ENCODE measurements around the gene CCDC24.

The CCDC24 gene

DNA sequence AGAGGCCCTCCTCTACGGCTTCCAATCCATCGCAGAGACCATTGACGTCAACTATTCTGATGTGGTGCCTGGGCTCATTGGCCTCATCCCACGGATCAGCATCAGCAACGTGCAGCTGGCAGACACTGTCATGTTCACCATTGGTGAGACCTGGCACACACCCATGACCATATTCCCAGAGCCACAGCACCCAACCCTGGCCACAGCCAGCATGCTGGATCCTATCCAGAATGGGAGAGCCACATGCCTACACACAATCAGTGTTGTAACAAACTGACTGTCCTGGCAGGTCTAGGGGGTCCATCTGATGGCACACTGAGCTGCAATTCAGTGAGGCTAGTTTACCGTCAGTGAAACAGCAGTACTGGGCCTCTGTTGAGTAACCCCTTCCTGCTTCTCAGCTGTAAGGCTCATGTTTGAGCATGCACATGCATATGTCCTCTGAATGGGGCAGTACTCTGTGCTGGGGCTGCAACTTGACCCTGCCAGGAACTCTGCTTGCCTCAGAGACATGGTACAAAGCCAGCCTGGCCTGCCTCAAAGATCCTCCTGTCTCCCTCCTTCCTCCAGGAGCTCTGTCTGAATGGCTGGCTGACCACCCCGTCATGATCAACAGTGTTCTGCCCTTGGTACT is 33.9 kb upstream of the CCDC24 start:
- TF ChIP-seq, protein P1, sequence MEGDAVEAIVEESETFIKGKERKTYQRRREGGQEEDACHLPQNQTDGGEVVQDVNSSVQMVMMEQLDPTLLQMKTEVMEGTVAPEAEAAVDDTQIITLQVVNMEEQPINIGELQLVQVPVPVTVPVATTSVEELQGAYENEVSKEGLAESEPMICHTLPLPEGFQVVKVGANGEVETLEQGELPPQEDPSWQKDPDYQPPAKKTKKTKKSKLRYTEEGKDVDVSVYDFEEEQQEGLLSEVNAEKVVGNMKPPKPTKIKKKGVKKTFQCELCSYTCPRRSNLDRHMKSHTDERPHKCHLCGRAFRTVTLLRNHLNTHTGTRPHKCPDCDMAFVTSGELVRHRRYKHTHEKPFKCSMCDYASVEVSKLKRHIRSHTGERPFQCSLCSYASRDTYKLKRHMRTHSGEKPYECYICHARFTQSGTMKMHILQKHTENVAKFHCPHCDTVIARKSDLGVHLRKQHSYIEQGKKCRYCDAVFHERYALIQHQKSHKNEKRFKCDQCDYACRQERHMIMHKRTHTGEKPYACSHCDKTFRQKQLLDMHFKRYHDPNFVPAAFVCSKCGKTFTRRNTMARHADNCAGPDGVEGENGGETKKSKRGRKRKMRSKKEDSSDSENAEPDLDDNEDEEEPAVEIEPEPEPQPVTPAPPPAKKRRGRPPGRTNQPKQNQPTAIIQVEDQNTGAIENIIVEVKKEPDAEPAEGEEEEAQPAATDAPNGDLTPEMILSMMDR (IDR thresholded peaks at IDR 0.05) = no peak

DNA sequence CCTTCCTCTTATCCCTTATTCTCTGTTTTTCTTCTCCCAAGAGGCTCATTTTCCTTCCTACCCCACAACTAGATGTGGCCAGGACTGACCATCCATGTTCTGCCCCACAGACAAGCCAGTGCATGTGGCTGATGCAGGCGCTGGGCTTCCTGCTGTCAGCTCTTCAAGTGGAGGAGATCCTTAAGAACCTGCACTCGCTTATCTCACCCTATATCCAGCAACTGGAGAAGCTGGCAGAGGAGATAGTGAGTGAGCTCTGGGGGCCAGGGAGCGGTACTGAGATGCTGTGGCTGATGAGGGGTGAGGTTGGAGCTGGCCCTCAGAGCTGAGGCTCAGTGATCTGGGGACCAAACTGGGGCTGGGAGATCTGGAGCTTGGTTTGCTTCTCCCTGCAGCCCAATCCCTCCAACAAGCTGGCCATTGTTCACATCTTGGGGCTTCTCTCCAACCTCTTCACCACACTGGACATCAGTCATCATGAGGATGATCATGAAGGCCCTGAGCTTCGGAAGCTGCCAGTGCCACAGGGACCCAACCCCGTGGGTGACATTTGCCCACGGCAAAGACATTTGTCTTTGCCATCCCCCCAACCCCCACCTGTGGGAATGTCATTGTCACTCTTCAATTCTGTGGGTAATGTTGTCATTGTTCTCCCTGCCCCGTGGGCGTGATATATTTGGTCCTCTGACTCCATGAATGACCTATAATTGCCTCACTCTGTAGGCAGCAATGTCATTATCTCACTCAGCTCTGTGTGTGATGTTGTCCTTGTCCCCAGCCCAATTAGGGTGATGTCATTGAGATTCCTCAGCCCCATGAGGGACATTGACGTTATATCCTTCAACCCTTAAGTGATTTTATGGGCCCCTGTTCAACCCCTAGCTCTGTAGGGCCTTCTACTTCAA is 32.8 kb upstream of the CCDC24 start:
- TF ChIP-seq, protein P1 (IDR thresholded peaks at IDR 0.05) = no peak

DNA sequence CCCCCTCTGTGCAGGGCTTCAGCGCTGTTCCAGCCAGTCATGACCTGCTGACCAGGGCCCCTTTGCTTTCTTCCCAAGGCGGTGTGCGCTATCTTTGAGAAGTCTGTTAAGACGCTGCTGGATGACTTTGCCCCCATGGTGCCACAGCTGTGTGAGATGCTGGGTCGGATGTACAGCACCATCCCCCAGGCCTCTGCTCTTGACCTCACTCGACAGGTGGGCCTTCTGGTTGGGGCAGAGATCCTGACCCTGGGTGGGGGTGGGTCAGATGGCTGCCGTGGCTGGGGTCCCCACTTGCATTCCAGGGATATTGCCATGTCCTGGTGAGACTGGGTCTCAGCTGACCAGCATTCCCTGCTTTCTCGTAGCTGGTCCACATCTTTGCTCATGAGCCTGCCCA is 30.6 kb upstream of the CCDC24 start:
- TF ChIP-seq, protein P1 (IDR thresholded peaks at IDR 0.05) = no peak

DNA sequence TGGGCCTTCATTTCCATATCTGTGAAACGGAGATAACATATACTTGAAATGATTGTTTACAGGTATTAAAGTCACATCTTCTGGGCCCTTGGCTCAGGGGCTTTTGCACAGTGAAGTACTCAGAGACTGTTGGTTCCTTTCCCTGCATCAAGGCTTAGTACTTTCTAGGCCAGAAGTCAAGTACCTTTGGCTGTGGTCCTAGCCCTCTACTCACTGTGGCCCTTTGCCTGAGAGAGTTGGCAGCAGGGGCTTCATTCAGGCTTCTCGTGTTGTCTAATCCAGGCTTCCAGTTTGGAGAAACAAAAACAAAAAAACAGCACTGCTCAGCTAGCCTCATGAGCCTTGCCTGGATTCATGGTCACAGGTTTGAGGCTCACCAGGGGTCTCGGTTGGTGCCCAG is 29.7 kb upstream of the CCDC24 start:
- TF ChIP-seq, protein P1 (IDR thresholded peaks at IDR 0.05) = no peak

DNA sequence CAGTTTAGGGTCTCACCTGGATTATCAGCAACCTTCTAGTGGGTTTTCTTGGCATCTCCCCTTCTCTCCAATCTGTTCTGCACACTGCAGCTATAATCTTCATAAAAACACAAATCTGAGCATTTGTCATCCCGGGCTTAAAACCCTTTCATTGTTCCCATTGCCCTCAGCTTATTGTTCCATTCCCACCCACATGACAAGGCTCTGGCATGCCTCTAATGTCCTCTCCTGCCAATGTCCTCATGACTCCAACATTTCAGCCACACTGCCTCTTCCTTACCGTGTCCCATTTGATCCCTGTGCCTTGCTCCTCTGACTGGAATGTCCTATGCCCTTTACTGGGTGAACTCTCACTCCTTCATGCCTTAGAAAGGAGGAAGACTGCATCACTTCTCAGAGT is 29.1 kb upstream of the CCDC24 start:
- TF ChIP-seq, protein P1 (IDR thresholded peaks at IDR 0.05) = no peak

DNA sequence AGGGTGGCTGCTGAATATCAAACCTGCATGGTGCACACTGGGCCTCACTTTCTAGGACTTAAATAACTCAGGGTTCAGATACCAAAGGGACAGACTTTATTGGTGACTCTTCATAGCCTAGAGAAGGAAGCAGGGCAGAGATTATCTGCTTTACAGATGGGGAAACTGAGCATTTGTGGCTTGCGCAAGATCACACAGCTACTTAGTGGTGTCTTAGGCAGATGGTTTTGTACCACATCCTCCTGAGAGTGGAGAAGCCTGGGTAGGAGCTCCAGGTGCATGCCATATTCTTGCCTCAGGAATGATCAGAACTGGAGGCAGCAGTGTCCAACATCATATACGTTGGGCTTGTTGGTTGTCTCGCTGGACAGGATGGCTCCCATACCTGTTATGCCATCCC is 28.4 kb upstream of the CCDC24 start:
- TF ChIP-seq, protein P1 (IDR thresholded peaks at IDR 0.05) = no peak

DNA sequence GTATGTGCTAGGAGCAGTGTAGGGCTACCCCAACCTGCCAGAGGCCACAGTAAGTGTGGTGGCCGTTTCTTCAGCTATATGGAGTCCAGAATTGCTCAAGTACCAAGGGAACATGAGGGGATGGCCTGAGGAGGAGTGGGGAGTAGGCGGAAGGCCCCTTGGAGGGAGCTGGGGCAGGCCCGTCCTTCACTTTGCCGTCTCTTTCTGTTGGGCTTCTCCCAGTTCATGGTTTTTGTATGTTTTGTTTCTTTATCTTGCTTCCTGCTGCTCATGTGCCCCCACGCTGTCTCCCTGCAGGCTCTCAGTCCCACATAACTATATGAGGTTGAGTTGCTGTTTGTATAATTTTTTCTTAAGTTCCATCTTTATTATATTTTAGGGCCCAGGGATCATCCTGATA is 27.5 kb upstream of the CCDC24 start:
- TF ChIP-seq, protein P1 (IDR thresholded peaks at IDR 0.05) = no peak
